Stomach (tissue), 4 donors: Measurements from ENCODE around the gene LPAR3.

Experiments used
- CTCF ChIP-seq, 7 experiments: fragments of 450-650 bp in 4 of 7; fragments of 200-600 bp in 3 of 7; sonication (generic) in 3 of 7; IDR thresholded peaks; one replicate each; pipeline ENCODE4 v1.5.1; 2016 to 2019; ENCODE audit warnings: antibody characterized with exemption in 7 of 7, control low read depth in 2 of 7, mild to moderate bottlenecking in 1 of 7
- EP300 ChIP-seq: sonication (generic); formaldehyde crosslinking; IDR thresholded peaks from one replicate; pipeline ENCODE4 v1.6.1; 2017; ENCODE audit warnings: antibody characterized with exemption
- POLR2A ChIP-seq, 4 donors: fragments of 450-650 bp; IDR thresholded peaks; one replicate each; pipeline ENCODE4 v1.6.1; 2016; ENCODE audit warnings: antibody characterized with exemption in 4 of 4, control low read depth in 2 of 4, mild to moderate bottlenecking in 1 of 4, moderate library complexity in 1 of 4
- POLR2AphosphoS5 ChIP-seq, 3 donors: sonication (generic); formaldehyde crosslinking; IDR thresholded peaks; one replicate each; pipeline ENCODE4 v1.6.1; 2016; ENCODE audit warnings: antibody characterized with exemption in 3 of 3

DNA sequence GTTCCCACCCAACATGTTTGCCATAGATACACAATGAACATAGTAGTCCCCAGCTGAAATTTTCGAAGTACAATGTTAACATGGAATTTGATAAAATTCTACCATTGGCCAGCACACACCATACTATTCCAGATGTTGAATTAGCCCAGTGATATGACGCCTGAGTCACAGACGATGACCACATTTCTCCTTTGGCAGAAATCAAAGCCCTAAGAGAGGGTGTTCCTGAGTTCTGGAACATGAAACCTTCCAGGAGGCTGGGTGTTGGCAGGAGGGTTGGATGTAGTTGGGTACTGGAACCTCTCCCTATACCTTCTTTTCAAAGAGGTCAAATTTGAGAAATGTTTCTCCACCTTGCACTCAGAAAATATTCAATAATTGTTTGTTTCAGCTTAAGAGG is 37.8 kb downstream of the LPAR3 start:
- no peak for TF ChIP-seq POLR2A (IDR thresholded peaks at IDR 0.05)
- no peak for TF ChIP-seq CTCF (IDR thresholded peaks at IDR 0.05)
- no peak for TF ChIP-seq POLR2AphosphoS5 (IDR thresholded peaks at IDR 0.05)
- no peak for TF ChIP-seq EP300
